Measurements from ENCODE around the gene IDUA.
"Not testable (repeated sequence)": the region's sequence is repeated elsewhere in the genome, so short reads cannot be mapped to it uniquely, and the experiment has no call there.

Gene IDUA

GRCh38 chr4:968221-968620 is 18.6 kb upstream of the IDUA start:
- DNase-seq, result peak; percentile 74

- DNase-seq, result no peak
Observed at GRCh38 chr4:968621-969394, 18.0 kb upstream of the IDUA start.

GRCh38 chr4:970046-970745 is 16.6 kb upstream of the IDUA start:
- no peak for DNase-seq

GRCh38 chr4:970854-971520 is 15.9 kb upstream of the IDUA start:
- no peak for DNase-seq

- no peak for DNase-seq
Observed at GRCh38 chr4:971666-972500, 15.0 kb upstream of the IDUA start.

- peak; percentile 14 for DNase-seq
Observed at GRCh38 chr4:972651-973424, 14.0 kb upstream of the IDUA start.

GRCh38 chr4:973431-974397 is 13.1 kb upstream of the IDUA start, which contains the start of gene DGKQ:
Gene DGKQ (minus strand): TSS chr4:973569. CDS start chr4:973482, 87 bp downstream.
- peak; percentile 20 for DNase-seq

GRCh38 chr4:974668-975067 is 12.2 kb upstream of the IDUA start:
- DNase-seq, result no peak

GRCh38 chr4:976016-976415 is 10.8 kb upstream of the IDUA start:
- not testable (repeated sequence) for DNase-seq

- DNase-seq, result no peak
Observed at GRCh38 chr4:978957-979701, 7.7 kb upstream of the IDUA start.

- no peak for DNase-seq
Observed at GRCh38 chr4:982291-982690, 4.6 kb upstream of the IDUA start.

GRCh38 chr4:982814-983213 is 4.0 kb upstream of the IDUA start:
- DNase-seq, result no peak

GRCh38 chr4:984336-985054 is 2.3 kb upstream of the IDUA start:
- no peak for DNase-seq

GRCh38 chr4:985123-985830 is 1.6 kb upstream of the IDUA start:
- DNase-seq, result no peak

GRCh38 chr4:986428-986878 is 391 bp upstream of the IDUA start:
- no peak for DNase-seq

GRCh38 chr4:987624-988513 is 1.0 kb downstream of the IDUA start:
- no peak for DNase-seq

Data from COR-L47 (cell line).